ENCODE measurements around the gene HOXB3. TPM values are rescaled to one million over a fixed set of nuclear protein-coding genes. Genes with fewer than 3 reads are reported as not detected.

HOXB3 gene
- total RNA-seq, 4 donors from 2014 or later = 3.7 to 14.1 (median 9.4) TPM

GRCh38 chr17:48543107-48543853 is 46.8 kb downstream of the HOXB3 start:
- peaks cover 0 to 32% (median 2%) of the 10 kb centered on the region in 4 donors for H3K4me1 ChIP-seq
- 0 to 1% methylated on average over 48 to 72 of the region's 72 CpGs for WGBS, 2 donors
- H3K9me3 ChIP-seq = no peaks in the 10 kb centered on the region
- peak in 4 of 5 experiments; percentile 11 to 48 (median 28) for TF ChIP-seq CTCF (IDR thresholded peaks at IDR 0.05)
- TF ChIP-seq POLR2A (IDR thresholded peaks at IDR 0.05) = peak in 1 of 2 donors; percentile 19
- peak in 1 of 2 donors; percentile 19 for TF ChIP-seq EP300 (IDR thresholded peaks at IDR 0.05)
- H3K36me3 ChIP-seq = no peaks in the 10 kb centered on the region
- DNase-seq (ENCODE audit: low spot score in 2 of 2) = peak in 1 of 2 donors; percentile 30
- H3K27me3 ChIP-seq = peaks cover 0 to 57% of the 10 kb centered on the region in 2 donors
- H3K27ac ChIP-seq = peak overlapping the region; percentile 89 to 96 (median 92)
- peak overlapping the region; percentile 51 to 66 (median 59) for H3K4me3 ChIP-seq

- no peak for TF ChIP-seq EP300 (IDR thresholded peaks at IDR 0.05)
- TF ChIP-seq CTCF (IDR thresholded peaks at IDR 0.05) = no peak
- TF ChIP-seq POLR2A (IDR thresholded peaks at IDR 0.05) = no peak
- Histone ChIP-seq H3K27ac (peak overlapping the region; percentile 89 to 96 (median 92)), H3K4me1 (peaks cover 0 to 32% (median 2%) of the 10 kb centered on the region in 4 donors), H3K9me3 (no peaks in the 10 kb centered on the region), H3K27me3 (peaks cover 0 to 55% of the 10 kb centered on the region in 2 donors), H3K36me3 (no peaks in the 10 kb centered on the region), H3K4me3 (peak overlapping the region; percentile 51 to 66 (median 59))
- DNase-seq (ENCODE audit: low spot score in 2 of 2) = no peak
- 3 to 4% methylated on average over 12 of the region's 12 CpGs for WGBS, 2 donors
These were observed 47.3 kb downstream of the HOXB3 start for GRCh38 chr17:48542698-48543106.

GRCh38 chr17:48542114-48542656 is 47.9 kb downstream of the HOXB3 start:
- H3K27ac ChIP-seq = peak overlapping the region; percentile 89 to 96 (median 92)
- 7 to 14% methylated on average over 27 of the region's 27 CpGs for WGBS, 2 donors
- H3K27me3 ChIP-seq = peaks cover 0 to 55% of the 10 kb centered on the region in 2 donors
- peak overlapping the region; percentile 51 to 66 (median 59) for H3K4me3 ChIP-seq
- H3K9me3 ChIP-seq = no peaks in the 10 kb centered on the region
- peaks cover 0 to 32% (median 2%) of the 10 kb centered on the region in 4 donors for H3K4me1 ChIP-seq
- H3K36me3 ChIP-seq = no peaks in the 10 kb centered on the region
- no peak for DNase-seq (ENCODE audit: low spot score in 2 of 2)
- TF ChIP-seq CTCF (IDR thresholded peaks at IDR 0.05) (no peak), POLR2A (IDR thresholded peaks at IDR 0.05) (no peak)

GRCh38 chr17:48541577-48542113 is 48.4 kb downstream of the HOXB3 start:
- peak in 1 of 2 donors; percentile 20 for DNase-seq (ENCODE audit: low spot score in 2 of 2)
- WGBS, 2 donors = 3 to 5% methylated on average over 29 to 36 of the region's 36 CpGs
- Histone ChIP-seq H3K4me1 (peaks cover 0 to 29% (median 2%) of the 10 kb centered on the region in 4 donors), H3K9me3 (no peaks in the 10 kb centered on the region), H3K36me3 (no peaks in the 10 kb centered on the region), H3K4me3 (peak overlapping the region; percentile 51 to 66 (median 59)), H3K27ac (peak overlapping the region; percentile 89 to 96 (median 92)), H3K27me3 (peaks cover 0 to 50% of the 10 kb centered on the region in 2 donors)
- TF ChIP-seq CTCF (IDR thresholded peaks at IDR 0.05) = no peak
- TF ChIP-seq POLR2A (IDR thresholded peaks at IDR 0.05) = no peak
- TF ChIP-seq EP300 (IDR thresholded peaks at IDR 0.05) = peak in 1 of 2 donors; percentile 39
